ENCODE results near the gene STAT3. TPM values are rescaled to one million over a fixed set of nuclear protein-coding genes. Genes with fewer than 3 reads are reported as not detected.
"Not testable (repeated sequence)": the region's sequence is repeated elsewhere in the genome, so short reads cannot be mapped to it uniquely, and the experiment has no call there.

The STAT3 gene
- total RNA-seq, 3 donors from 2014 or later (not counting 1 experiment from before 2014, with no cell fraction given) = 190 to 246 (median 206) TPM

DNA sequence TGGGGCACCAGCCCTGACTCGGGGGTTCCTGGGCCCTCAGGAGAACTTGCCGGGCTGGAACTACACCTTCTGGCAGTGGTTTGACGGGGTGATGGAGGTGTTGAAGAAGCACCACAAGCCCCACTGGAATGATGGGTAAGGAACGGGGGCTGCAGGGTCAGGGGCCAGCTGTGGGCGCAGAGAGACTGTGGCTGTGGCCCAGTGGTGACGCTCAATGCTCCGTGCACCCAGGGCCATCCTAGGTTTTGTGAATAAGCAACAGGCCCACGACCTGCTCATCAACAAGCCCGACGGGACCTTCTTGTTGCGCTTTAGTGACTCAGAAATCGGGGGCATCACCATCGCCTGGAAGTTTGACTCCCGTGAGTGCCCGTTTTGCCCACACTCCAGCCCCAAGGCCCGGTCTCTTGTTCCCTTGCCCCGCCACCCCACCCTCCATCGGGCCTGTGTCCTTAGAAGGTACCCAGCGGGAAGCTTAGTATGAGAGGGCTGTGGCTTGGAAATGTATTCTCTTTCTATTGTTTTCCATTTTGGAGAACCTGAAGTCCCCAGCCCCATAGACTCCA lies 80.8 kb downstream of the STAT3 start:
- H3K27ac ChIP-seq (ENCODE audit: low read length) = no peak overlapping the region
- ATAC-seq = no peak
- H3K4me3 Mint-ChIP-seq = no peak overlapping the region
- no peaks in the 10 kb centered on the region for H3K9me3 Mint-ChIP-seq
- DNase-seq = no peak
- no peaks in the 10 kb centered on the region for H3K9me3 ChIP-seq (ENCODE audit: control insufficient read depth, insufficient read depth, low read length)
- peaks cover 70% of the 10 kb centered on the region for H3K36me3 ChIP-seq (ENCODE audit: control insufficient read depth, insufficient read depth, low read length)
- H3K36me3 Mint-ChIP-seq = peaks cover 9% of the 10 kb centered on the region
- TF ChIP-seq, protein P1, sequence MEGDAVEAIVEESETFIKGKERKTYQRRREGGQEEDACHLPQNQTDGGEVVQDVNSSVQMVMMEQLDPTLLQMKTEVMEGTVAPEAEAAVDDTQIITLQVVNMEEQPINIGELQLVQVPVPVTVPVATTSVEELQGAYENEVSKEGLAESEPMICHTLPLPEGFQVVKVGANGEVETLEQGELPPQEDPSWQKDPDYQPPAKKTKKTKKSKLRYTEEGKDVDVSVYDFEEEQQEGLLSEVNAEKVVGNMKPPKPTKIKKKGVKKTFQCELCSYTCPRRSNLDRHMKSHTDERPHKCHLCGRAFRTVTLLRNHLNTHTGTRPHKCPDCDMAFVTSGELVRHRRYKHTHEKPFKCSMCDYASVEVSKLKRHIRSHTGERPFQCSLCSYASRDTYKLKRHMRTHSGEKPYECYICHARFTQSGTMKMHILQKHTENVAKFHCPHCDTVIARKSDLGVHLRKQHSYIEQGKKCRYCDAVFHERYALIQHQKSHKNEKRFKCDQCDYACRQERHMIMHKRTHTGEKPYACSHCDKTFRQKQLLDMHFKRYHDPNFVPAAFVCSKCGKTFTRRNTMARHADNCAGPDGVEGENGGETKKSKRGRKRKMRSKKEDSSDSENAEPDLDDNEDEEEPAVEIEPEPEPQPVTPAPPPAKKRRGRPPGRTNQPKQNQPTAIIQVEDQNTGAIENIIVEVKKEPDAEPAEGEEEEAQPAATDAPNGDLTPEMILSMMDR (IDR thresholded peaks at IDR 0.05) = no peak
- H3K27me3 ChIP-seq (ENCODE audit: control insufficient read depth, insufficient read depth, low read length) = no peaks in the 10 kb centered on the region
- WGBS (ENCODE audit: insufficient coverage) = 92% methylated on average over 19 of the region's 19 CpGs
- no peaks in the 10 kb centered on the region for H3K27me3 Mint-ChIP-seq (ENCODE audit: low read depth in 2 of 2)
- H3K4me1 Mint-ChIP-seq = peaks cover 0 to 19% of the 10 kb centered on the region in 2 donors
- H3K4me3 ChIP-seq (ENCODE audit: low read length) = no peak overlapping the region
- H3K27ac Mint-ChIP-seq = no peak overlapping the region
- peaks cover 8% of the 10 kb centered on the region for H3K4me1 ChIP-seq (ENCODE audit: control insufficient read depth, insufficient read depth, low read length)
- intact Hi-C loops (cut with micrococcal nuclease) = no loop called here

DNA sequence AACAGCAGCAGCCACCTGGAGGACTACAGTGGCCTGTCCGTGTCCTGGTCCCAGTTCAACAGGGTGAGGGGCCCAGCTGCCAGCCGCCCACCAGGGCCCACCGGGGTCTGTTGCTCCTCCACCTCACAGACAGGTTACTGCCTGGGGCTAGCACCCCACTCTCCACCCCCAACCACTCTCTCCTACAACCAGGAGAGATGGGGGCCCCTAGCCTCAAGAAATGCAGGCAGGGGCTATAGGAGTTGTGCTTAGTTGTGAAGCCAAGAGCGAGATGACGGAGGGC lies 81.9 kb downstream of the STAT3 start:
- TF ChIP-seq, protein P1 (IDR thresholded peaks at IDR 0.05) = no peak
- Histone ChIP-seq H3K27me3 (ENCODE audit: control insufficient read depth, insufficient read depth, low read length) (no peaks in the 10 kb centered on the region), H3K4me3 (ENCODE audit: low read length) (no peak overlapping the region), H3K9me3 (ENCODE audit: control insufficient read depth, insufficient read depth, low read length) (no peaks in the 10 kb centered on the region), H3K36me3 (ENCODE audit: control insufficient read depth, insufficient read depth, low read length) (peaks cover 79% of the 10 kb centered on the region), H3K4me1 (ENCODE audit: control insufficient read depth, insufficient read depth, low read length) (no peaks in the 10 kb centered on the region), H3K27ac (ENCODE audit: low read length) (no peak overlapping the region)
- H3K4me3 Mint-ChIP-seq = no peak overlapping the region
- H3K27ac Mint-ChIP-seq = no peak overlapping the region
- intact Hi-C loops (cut with micrococcal nuclease) = no loop called here
- peaks cover 0 to 8% of the 10 kb centered on the region in 2 donors for H3K4me1 Mint-ChIP-seq
- no peaks in the 10 kb centered on the region for H3K27me3 Mint-ChIP-seq (ENCODE audit: low read depth in 2 of 2)
- H3K36me3 Mint-ChIP-seq = peaks cover 16% of the 10 kb centered on the region
- WGBS (ENCODE audit: insufficient coverage) = 94% methylated on average over 5 of the region's 5 CpGs
- H3K9me3 Mint-ChIP-seq = no peaks in the 10 kb centered on the region
- ATAC-seq (no peak), DNase-seq (no peak)

DNA sequence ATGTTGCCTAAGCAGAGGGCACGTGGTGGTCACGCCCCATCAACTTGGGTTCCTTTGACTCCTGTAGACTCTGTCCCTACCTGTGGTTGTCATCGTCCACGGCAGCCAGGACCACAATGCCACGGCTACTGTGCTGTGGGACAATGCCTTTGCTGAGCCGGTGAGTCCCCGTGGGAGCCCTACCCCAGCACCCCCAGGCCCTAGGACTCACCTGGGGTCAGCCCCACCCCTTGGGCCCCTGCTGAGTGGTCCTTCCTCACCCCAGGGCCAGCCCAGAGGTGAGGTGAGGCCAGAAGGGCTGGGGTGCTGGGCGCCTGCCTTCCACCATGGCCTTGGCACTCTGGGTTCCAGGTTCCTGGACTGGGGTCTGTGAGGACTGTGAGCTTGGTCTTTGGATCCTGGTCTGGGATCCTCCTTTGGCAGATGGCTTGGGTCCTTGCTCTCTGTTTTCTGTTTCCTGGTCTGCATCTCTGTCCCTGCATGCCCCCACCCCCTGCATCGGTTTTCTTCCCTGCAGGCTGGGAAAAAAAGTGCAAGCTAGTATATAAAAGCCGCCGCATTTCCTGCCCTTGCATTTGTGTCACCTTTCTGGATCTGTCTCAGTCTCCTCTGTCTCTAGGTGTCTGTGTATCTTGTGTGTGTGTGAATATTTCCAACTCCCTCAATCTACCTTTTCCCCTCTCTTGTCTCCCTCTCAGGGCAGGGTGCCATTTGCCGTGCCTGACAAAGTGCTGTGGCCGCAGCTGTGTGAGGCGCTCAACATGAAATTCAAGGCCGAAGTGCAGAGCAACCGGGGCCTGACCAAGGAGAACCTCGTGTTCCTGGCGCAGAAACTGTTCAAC lies 82.5 kb downstream of the STAT3 start:
- H3K27me3 ChIP-seq (ENCODE audit: control insufficient read depth, insufficient read depth, low read length) = no peaks in the 10 kb centered on the region
- no peak overlapping the region for H3K27ac ChIP-seq (ENCODE audit: low read length)
- no peaks in the 10 kb centered on the region for H3K27me3 Mint-ChIP-seq (ENCODE audit: low read depth in 2 of 2)
- ATAC-seq (no peak), DNase-seq (peak in 1 of 2 donors; percentile 61)
- H3K9me3 Mint-ChIP-seq = no peaks in the 10 kb centered on the region
- H3K4me1 ChIP-seq (ENCODE audit: control insufficient read depth, insufficient read depth, low read length) = no peaks in the 10 kb centered on the region
- no peak overlapping the region for H3K4me3 ChIP-seq (ENCODE audit: low read length)
- TF ChIP-seq, protein P1 (IDR thresholded peaks at IDR 0.05) = no peak
- WGBS (ENCODE audit: insufficient coverage) = 93% methylated on average over 15 of the region's 18 CpGs
- no peaks in the 10 kb centered on the region for H3K9me3 ChIP-seq (ENCODE audit: control insufficient read depth, insufficient read depth, low read length)
- H3K4me3 Mint-ChIP-seq = no peak overlapping the region
- peaks cover 0 to 4% of the 10 kb centered on the region in 2 donors for H3K4me1 Mint-ChIP-seq
- no peak overlapping the region for H3K27ac Mint-ChIP-seq
- peaks cover 16% of the 10 kb centered on the region for H3K36me3 Mint-ChIP-seq
- intact Hi-C loops (cut with micrococcal nuclease) = no loop called here
- H3K36me3 ChIP-seq (ENCODE audit: control insufficient read depth, insufficient read depth, low read length) = peaks cover 79% of the 10 kb centered on the region

DNA sequence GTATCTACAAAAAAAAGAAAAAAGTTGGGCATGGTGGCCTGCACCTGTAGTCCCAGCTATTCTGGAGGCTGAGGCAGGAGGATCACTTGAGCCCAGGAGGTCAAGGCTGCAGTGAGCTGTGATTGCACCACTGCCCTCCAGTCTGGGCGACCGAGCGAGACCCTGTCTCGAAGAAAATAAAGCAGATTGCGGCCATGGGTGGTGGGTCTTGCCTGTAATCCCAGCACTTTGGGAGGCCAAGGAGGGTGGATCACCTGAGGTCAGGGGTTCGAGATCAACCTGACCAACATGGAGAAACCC lies 83.3 kb downstream of the STAT3 start:
- DNase-seq; H3K27me3 Mint-ChIP-seq (ENCODE audit: low read depth in 2 of 2); H3K27me3 ChIP-seq (ENCODE audit: control insufficient read depth, insufficient read depth, low read length); H3K4me3 ChIP-seq (ENCODE audit: low read length); H3K4me3 Mint-ChIP-seq; H3K9me3 ChIP-seq (ENCODE audit: control insufficient read depth, insufficient read depth, low read length); H3K4me1 Mint-ChIP-seq; ATAC-seq; H3K27ac ChIP-seq (ENCODE audit: low read length); H3K4me1 ChIP-seq (ENCODE audit: control insufficient read depth, insufficient read depth, low read length); H3K27ac Mint-ChIP-seq; H3K9me3 Mint-ChIP-seq; intact Hi-C loops (cut with micrococcal nuclease): not testable (repeated sequence)
- H3K36me3 ChIP-seq (ENCODE audit: control insufficient read depth, insufficient read depth, low read length) = peaks cover 74% of the 10 kb centered on the region
- 92% methylated on average over 6 of the region's 6 CpGs for WGBS (ENCODE audit: insufficient coverage)
- H3K36me3 Mint-ChIP-seq = peaks cover 16% of the 10 kb centered on the region
